Activated T-helper 1 cell treated with Interleukin-2 at 50 U/mL for 16 hours (primary cell): ENCODE measurements around the gene C19orf67.

Experiments used
- DNase-seq: peaks from one replicate; pipeline ENCODE4 v3.0.0-alpha.2; 2020; ENCODE audit warnings: low read depth

The C19orf67 gene

DNA sequence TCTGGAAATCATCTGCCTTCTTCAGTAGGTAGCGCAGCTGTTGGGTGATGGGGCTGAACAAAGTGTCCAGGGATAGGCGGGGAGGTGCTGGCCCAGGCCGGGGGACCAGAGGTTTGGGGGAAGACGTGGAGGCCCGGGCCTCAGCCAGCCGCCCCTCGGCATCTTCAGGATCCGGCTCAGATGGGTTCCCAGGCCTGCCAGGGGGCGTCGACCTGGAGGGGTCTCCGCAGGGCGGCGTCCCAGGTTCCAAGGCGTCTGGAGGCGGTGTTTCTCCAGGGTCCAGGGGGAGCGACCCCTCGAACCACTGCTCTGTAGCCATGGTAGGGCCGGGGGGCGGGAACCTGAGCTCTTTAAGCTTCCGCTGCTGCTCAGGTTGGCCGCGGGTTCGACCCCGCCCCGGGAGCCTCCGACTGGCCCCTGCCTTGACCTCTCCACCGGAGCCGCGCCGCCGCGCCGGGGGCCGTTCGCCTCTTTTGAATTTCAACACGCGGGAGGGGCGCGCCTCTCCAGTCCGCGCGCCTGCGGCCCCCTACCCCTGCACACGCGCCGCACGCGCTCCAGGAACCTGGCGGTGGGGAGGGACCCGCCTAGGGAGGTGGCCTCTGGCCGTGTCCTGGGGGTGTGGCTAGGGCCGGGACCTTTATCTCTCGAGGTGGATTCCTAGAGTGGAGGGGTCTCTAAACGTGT, at the start of gene C19orf67:
Gene C19orf67, minus strand, starts transcription at position 475 of the 687 bp plus-strand sequence. Its CDS starts 156 bp downstream, at position 319.
- no peak for DNase-seq

DNA sequence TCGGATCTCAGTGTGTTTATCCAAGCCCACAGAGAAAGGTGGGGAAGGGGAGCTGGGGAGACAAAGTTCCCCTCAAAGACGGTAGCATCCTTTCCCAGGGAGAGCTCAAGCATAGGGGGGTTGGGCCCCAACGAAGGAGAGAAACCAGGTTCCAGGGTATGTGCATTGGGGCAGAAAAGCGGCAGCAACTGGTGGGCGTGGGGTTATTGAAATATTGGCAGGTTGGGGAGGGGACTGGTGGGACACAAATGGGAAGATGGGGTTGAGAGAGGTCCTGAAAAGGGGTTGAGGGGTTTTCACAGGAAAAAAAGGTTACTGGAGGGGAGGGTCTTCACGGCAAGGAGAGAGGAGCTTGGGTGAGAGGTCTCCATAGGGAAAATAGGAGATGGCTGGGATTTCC, 49.8 kb upstream of the C19orf67 start:
- DNase-seq: no peak

DNA sequence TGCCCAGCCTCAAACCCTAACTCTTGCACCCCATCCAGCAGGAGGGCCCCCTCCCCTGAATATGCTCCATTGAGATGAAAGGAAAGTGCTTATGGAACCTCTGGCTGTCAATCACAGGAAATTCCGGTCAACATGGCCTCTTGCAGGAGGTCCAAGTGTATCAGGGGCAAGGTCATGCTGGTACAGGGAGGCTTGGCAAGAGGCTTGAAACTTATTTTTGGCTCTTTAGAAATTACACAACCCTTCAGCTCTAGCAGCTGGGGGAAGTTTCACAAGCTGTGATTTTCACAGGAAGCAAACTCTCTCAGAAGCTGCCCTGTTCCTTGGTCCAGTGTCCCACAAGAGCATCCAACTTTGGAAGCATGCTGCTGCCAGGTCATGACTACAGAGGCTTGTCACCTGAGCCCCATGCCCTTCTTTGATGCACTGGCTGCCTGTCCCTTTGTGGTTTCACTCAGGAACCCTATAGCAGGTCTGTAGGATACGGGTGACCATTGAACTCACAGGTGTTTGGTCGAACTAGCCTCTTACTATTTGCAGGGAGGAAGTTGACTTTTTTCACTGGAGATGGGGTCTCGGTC, 42.4 kb upstream of the C19orf67 start:
- DNase-seq: no peak

DNA sequence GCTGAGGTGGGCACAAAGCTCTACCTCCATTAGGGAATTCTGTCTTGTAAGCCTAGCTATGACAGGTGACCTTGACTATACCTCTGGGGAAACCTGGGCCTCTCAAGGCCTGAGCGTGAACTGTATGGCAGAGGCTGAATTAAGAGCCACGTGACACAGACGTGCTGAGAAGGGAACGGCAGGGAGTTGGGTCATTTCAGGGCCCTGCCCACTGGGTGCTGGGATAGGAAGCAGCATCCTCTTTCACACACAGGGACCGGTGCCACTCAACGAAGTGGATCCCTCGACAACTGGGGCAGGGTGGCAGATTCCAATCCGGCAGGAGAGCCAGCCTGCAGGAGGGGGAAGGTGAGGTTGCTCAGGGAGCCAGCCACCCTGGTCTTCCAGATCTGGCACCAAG, 41.6 kb upstream of the C19orf67 start:
- DNase-seq: no peak

DNA sequence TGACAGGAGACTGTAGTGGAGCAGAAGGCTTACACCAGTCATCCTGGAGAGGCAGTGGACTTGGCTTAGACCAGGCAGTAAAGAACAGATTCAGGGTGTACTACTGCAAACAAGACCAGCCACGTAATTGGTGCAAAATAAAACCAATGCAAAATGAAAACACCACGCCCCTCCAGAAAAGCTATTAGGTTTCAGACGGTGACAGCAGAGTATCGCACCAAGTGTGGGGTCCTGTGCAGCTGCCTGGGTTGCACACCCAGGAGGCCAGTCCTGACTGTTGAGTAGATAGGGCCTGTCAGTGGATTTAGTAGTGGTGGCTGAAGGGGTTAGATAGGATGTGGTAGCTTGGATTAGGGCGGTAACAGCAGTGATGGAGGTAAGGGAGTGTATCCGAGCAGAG, 37.3 kb upstream of the C19orf67 start:
- no peak for DNase-seq

DNA sequence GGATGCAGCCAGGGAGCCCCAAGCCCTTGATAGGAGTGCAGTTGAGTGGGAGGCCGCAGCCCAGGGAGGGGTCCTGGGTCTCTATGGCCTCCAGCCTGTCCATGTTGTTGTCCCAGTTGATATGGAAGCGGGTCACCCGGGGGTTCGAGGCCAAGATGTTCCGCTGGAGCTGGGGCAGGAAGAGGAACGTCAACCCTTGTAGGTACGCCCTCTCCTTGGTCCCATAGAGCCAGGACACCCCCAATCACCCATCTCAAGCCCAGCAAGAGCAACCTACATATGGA, 34.9 kb upstream of the C19orf67 start:
- no peak for DNase-seq

DNA sequence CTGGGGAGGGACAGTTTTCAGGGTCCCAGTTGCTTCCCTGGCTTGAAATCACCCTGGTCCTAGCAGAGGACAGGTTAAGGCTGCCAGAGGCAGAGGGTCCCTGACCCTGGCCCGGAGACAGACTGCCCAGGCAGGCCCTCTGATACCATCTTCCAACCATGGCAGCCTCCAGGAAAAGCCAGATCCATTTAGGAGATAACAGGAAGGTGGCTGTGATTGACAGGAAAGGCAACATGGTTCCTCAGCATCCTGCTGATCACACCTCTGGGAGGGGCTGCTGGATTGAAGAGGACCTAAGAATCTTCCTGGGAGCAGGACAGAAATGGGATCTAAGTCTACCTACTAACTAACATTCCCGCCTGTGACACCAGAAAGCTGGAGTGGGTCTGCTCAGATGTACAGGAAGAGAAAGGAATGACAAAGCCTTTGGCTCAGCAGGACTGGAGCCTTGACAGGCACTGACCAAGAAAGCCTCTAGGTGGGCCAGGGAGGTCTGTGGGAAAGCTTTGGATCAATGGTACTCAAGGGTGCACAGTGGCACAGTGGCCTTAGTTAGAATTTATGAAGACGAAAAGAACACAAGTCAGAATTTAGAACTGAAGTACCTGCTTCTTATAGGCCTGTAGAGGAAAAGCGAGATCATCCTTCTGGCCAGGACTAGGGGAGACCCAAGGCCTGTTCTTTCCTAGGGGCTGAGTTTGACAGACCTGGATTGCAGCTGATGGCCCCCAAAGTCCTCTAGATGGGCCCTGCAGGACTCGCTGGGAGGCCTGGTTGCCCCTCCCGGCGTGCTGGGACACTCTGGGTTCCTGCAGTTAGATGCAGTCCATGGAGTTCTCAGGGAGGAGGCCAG, 34.3 kb upstream of the C19orf67 start:
- DNase-seq: no peak

DNA sequence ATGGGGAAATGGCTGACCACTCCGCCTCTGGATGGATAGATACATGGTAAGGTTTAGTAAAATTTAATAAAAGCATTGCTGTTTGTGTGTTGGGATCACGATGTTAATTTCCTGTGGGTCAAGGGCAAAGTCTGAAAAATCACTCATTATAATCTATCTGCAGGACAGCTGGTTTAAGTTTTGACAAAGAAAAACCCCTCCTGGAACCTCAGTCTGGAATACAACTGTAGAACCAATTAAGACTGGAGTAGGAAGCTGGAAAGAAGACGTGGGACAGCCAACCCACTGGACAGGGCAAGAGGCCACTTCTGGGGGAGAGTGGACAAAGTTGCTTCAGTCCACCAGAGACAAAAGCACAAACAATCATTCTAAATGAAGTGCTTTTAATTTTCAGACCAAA, 33.6 kb upstream of the C19orf67 start:
- DNase-seq: no peak

DNA sequence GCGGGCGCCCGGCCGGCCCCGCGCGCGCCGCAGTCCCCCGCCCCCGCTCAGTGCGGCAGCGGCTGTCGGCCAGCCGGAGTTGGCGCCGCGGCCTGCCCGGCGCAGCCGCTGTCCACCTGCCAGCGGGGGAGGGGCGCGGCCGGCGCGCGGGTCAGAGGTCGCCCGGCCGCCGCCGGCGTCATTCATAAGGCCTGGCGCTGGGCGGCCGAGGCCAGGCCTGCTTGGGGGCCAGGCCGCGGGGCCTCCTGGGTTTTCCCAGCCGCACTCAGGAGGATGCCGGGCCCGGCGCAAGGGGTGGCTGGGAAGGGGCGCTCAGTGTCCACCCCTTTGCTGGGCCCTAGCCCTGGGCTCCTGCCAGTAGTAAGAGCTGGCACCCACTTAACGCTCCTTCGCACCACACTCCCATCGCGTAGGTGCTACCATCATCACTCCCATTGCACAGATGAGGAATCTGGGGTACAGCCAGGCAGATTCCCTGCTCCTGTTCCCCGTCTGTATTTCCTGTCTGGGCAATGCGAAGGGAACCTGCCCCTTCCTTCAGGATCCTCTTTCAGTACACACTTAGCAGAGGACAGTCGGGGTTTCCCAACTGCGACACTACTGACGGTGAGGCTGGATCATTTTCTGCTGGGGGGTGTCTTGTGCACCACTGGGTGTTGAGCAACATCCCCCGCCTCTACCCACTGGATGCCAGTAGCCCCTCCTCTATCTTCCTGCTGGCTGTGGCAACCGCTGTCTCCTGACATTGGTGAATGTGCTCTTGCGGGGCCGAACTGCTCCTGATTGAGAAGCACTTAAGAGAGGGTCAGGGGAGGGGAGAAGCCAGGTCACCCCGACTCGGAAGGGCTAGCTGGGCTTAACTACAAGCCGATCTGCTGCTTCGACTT, 32.8 kb upstream of the C19orf67 start:
- peak; percentile 17 for DNase-seq

DNA sequence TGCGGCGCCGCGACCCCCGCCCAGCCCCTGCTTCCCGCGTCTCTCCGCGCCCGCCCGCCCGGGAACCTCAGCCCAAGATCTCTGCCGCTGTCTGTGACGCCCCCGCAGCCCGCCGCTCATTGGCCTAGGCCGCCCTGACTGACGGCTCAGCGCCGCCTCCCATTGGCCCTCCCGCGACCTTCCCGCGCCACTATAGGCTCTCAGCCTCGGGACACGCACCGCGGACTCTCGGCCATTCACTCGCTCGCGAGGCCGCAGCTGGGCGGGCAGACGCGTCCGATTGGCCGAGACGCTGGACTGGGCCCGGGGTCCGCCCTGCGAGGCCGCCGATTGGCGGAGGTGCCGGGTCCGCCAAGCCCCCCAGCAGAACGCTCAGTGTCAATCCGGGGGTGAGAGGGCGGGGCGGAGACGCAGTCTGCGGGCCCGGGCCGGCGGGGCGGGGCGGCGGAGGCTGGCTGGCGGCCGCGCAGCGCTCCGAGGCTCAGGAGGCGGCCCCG, 32.1 kb upstream of the C19orf67 start, which contains the start of gene PRKACA:
Gene PRKACA, minus strand, starts transcription at position 95 of the 497 bp plus-strand sequence. CDS start 215 bp downstream, outside the sequence.
- DNase-seq: peak; percentile 99

DNA sequence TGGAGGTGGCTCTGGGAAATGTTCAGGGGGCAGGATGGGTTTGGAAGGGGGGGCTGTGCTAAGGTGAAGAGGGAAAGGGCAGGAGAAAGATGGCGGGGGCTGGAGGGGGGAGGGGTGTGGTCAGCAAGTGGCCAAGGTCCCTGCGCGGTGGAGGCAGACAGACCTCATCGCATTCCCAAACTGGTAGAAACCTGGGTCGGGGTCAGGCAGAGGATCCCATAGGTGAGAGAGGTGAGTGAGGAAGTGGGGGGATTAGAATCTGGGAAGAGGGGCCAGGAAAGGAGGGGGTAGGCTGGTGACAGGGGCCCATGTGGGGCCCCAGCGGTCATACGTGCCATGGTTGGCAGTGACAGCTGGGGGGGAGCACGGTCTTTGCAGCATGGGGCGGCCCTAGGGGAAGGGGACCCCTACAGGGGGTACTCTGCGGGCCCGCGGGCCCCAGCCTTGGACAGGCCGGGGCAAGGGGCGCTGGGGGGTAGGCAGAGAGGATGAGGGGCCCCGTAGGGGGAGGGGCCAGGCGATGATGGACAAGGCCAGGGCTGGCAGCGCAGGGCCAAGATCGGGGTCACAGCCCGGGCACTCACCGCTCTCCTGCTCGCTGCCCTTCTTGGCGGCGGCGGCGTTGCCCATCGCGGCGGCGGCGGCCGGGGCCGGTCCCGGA, 31.5 kb upstream of the C19orf67 start:
- DNase-seq: peak; percentile 9

DNA sequence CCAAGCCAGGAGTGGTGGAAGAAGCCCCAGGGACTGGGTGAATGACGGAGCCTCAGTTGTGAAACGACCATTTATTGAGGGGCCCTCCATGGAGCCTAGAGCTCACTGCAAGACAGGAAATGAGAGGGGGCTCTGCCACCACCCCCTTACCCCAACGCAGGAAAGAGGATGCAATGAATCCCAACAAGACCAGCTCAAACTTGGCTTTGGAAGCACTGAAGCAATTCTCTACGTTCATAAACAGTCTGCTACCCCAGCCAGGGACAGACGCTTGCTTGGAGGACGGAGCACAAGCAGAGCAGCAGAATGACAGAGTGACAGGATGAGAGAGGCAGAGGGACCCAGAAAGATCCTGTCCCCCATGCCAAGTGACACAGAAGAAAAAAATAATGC, 30.9 kb upstream of the C19orf67 start:
- DNase-seq: no peak

DNA sequence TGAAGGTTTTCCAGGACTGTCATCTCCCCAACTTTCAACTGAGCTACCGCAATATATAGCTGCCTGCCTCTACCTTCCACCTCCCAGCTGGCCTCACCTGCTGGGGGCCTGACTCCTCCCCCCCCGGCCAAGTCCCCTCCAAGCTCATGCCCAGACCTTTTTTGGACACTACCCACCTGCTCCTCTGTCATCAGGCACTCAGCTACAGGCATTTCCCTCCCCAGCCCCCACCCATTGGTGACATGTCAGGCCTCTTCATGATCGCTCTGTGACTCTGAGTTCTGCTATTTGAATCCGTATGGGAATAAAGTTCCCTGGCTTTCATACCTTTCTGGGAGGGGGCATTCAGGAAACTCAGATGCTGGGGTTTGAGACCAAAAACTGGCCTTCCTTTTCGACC, 30.2 kb upstream of the C19orf67 start:
- DNase-seq: no peak

DNA sequence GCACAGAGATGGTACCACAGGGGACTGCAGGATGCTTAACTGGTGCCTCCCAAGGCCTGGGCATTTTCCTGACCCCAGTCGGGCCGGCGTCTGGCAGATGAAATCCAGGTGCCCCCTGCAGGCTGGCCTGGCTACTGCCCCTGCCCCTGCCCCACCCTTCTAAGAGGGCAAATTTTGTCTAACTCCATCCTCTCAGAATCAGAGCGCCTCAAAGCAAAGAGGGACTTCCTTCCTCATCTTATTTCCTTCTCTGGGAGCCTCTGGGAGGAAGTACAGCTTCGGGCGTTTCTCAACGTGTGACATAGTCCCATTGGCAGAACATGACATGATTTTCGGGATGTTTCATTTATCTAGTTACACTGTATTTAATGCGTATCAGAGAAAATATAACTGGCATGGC, 29.3 kb upstream of the C19orf67 start:
- DNase-seq: peak; percentile 10

DNA sequence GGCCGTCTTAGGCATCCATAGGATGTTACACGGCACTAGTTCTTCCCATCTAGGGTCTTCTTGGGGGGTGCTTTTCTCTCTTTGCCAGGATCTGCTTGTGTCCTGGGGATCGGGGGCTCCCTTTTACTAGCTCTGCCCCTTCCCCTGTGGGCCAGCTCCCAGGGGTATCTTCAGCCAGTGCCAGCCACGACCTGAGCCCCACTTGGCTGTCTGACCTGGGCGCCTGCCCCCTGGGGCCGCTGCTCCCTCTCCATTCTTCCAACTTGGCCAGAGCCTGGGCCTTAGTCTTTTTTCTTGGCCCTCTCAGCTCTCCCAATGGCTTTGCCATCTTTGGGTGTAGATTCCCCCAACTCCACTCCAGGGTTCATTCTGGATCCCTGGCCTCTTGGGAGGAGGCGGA, 28.9 kb upstream of the C19orf67 start:
- DNase-seq: no peak

DNA sequence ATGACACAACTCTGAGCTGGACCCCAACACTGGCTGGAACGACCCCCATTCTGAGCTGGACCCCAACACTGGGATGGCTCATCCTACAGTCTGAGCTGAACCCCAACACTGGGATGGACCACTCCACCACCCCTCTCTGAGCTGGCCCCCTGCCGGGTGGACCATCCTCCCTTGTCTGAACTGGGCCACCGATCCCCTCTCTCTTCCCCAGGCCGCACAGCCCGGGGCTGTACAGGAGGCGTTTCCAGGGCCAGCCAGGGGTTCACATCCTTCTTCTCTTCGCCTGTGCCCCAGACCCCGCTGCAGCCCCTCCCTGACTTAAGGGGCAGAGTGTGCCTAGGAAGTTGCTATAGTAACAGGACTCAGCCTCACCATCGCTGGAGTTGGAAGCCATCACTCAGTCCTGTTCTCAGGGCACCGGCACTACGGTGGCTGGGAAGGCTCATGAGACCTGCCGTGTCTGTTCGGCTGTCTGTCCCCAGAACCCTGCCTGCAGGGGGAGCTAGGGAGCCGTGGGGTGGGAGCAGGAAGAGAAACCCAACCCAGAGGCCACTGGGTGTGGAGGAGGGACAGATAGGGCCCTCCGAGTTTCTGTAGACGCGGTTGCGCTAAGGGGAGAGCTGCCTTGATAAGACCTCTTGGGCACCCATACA, 28.3 kb upstream of the C19orf67 start:
- no peak for DNase-seq

DNA sequence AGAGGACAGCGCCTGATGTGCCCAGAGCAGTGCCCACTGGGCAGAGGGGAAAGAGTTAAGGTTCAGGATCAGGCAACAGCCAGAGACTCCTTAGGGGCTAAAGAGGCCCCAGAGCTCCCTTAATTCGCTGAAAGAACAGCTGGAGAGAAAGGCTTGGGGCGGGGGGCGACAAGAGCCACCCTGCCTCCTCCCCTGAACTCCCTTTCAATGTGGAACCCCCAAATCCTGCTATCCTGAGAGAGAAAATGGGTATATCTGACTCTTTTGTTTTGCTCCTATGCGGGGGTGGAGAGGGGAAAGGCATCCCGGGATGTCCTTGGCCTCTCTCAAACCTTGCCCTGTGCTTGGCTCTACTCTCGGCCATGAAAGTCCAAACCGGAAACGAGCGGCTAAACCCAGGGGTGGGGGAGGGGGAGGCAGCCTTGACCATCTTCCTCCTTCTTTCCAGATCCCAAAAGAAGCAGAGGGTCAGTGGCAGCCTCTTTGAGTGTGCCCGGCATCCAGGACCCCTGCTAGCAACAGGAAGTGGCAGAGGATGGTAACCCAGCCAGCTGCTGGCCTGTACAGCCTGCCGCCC, 27.3 kb upstream of the C19orf67 start:
- DNase-seq: no peak

DNA sequence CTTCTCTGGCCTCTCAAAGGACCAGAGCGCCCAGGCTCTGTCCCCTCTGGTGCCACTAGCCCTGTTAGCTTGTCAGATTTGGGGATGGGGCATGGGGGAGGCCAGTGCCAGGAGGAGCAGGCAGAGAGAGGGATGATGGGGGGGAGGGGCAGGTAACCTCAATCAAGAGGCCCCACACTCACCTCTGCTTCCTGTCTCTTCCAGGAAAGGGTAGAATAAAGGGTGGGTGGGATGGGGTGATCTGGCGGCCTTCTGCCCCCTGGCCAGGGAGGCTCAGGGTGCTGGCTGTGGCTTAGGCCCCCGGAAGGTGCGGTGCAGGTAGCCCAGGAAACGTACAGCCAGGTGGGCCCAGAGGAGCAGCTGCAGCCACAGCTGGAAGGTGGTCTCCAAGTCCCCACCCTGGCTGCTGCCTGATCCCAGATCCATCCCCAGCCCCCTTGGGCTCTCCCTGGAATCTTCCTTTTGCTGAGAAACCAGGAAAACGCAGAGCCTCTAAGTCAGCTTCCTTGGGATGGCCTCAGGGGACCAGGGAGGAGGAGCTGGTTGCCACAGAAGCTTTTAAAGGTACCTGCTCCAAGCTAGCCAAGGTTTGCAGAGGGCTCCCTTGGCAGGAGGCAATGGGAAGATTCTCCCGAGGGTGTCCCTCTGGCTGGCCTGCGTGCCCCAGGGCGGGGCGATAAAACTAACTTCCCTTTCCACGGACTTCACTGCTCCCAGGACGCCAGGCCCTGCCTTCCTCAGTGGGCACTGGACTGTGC, 26.6 kb upstream of the C19orf67 start:
- no peak for DNase-seq

DNA sequence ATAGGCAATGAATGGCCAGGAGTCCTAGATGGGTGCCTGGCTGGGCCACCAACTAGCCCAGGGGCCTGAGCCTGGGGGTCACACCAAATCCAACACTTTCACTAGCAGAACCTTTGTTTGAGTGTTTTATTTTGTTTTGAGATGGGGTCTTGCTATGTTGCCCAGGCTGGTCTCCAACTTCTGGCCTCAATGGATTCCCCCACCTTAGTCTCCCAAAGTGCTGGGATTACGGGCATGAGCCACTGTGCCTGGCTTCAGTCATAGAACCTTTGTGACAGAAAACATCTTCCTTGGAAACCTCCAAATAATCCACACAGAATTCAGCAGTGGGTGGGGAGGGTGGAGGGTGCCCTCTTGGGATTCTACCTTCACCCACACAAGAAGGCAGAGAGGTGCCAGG, 25.9 kb upstream of the C19orf67 start:
- DNase-seq: no peak

DNA sequence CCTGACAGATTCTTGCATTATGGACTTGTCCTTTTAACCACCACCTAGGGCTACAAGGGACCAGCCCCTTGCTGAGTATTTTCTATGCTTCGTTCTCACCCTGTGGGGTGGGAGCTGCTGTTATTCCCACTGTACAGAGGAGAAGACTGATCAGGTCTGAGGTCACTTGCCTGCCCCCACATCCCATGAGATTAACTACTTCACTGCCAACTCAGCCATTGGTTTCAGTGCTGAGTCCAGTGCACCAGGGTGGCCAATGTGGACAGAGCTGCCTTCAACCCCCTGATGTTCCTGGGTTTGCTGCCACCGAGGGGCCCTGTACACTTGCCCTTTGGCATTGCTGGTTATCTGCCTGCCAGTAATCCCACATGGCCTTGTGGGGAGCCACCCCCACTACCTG, 25.1 kb upstream of the C19orf67 start:
- no peak for DNase-seq
